ENCODE measurements around the gene SUGP2. TPM values are rescaled to one million over a fixed set of nuclear protein-coding genes. Genes with fewer than 3 reads are reported as not detected.

SUGP2 gene
- total and polyA plus RNA-seq, 2 experiments from 2014 or later: 102 to 109 TPM

DNA sequence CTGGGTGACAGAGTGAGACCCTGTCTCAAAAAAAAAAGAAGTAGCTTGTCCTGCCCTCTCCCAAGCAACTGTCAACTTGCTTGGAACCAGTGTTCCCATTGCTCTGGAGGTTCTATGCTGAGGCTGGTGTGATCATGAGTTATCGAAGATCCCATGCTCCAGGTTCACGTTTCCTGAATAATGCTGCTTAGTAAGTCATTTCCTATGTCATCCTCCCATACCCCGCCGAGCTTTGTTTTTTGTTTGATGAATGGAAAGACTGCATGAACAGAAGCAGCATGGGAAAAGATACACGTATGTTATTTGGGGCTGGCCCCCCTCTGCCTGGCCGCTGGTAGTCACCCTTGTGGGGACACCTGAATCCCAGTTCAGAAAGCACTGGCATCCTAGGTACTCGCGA lies 41.8 kb upstream of the SUGP2 start (continued):
- TF ChIP-seq, protein P1, sequence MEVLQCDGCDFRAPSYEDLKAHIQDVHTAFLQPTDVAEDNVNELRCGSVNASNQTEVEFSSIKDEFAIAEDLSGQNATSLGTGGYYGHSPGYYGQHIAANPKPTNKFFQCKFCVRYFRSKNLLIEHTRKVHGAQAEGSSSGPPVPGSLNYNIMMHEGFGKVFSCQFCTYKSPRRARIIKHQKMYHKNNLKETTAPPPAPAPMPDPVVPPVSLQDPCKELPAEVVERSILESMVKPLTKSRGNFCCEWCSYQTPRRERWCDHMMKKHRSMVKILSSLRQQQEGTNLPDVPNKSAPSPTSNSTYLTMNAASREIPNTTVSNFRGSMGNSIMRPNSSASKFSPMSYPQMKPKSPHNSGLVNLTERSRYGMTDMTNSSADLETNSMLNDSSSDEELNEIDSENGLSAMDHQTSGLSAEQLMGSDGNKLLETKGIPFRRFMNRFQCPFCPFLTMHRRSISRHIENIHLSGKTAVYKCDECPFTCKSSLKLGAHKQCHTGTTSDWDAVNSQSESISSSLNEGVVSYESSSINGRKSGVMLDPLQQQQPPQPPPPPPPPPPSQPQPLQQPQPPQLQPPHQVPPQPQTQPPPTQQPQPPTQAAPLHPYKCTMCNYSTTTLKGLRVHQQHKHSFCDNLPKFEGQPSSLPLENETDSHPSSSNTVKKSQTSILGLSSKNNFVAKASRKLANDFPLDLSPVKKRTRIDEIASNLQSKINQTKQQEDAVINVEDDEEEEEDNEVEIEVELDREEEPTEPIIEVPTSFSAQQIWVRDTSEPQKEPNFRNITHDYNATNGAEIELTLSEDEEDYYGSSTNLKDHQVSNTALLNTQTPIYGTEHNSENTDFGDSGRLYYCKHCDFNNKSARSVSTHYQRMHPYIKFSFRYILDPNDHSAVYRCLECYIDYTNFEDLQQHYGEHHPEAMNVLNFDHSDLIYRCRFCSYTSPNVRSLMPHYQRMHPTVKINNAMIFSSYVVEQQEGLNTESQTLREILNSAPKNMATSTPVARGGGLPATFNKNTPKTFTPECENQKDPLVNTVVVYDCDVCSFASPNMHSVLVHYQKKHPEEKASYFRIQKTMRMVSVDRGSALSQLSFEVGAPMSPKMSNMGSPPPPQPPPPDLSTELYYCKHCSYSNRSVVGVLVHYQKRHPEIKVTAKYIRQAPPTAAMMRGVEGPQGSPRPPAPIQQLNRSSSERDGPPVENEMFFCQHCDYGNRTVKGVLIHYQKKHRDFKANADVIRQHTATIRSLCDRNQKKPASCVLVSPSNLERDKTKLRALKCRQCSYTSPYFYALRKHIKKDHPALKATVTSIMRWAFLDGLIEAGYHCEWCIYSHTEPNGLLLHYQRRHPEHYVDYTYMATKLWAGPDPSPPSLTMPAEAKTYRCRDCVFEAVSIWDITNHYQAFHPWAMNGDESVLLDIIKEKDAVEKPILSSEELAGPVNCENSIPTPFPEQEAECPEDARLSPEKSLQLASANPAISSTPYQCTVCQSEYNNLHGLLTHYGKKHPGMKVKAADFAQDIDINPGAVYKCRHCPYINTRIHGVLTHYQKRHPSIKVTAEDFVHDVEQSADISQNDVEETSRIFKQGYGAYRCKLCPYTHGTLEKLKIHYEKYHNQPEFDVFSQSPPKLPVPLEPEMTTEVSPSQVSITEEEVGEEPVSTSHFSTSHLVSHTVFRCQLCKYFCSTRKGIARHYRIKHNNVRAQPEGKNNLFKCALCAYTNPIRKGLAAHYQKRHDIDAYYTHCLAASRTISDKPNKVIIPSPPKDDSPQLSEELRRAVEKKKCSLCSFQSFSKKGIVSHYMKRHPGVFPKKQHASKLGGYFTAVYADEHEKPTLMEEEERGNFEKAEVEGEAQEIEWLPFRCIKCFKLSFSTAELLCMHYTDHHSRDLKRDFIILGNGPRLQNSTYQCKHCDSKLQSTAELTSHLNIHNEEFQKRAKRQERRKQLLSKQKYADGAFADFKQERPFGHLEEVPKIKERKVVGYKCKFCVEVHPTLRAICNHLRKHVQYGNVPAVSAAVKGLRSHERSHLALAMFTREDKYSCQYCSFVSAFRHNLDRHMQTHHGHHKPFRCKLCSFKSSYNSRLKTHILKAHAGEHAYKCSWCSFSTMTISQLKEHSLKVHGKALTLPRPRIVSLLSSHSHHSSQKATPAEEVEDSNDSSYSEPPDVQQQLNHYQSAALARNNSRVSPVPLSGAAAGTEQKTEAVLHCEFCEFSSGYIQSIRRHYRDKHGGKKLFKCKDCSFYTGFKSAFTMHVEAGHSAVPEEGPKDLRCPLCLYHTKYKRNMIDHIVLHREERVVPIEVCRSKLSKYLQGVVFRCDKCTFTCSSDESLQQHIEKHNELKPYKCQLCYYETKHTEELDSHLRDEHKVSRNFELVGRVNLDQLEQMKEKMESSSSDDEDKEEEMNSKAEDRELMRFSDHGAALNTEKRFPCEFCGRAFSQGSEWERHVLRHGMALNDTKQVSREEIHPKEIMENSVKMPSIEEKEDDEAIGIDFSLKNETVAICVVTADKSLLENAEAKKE (CRISPR knock-in tag; IDR thresholded peaks at IDR 0.05): no peak
- TF ChIP-seq POLR2AphosphoS5 (IDR thresholded peaks at IDR 0.05; ENCODE audit: low read depth) (no peak), ZNF331 (CRISPR knock-in tag; IDR thresholded peaks at IDR 0.05; ENCODE audit: low read depth) (no peak), ZNF114 (CRISPR knock-in tag; IDR thresholded peaks at IDR 0.05) (no peak), EZH2phosphoT487 (IDR thresholded peaks at IDR 0.05; ENCODE audit: unreplicated experiment) (no peak)
- TF ChIP-seq, protein P2, sequence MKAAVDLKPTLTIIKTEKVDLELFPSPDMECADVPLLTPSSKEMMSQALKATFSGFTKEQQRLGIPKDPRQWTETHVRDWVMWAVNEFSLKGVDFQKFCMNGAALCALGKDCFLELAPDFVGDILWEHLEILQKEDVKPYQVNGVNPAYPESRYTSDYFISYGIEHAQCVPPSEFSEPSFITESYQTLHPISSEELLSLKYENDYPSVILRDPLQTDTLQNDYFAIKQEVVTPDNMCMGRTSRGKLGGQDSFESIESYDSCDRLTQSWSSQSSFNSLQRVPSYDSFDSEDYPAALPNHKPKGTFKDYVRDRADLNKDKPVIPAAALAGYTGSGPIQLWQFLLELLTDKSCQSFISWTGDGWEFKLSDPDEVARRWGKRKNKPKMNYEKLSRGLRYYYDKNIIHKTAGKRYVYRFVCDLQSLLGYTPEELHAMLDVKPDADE (IDR thresholded peaks at IDR 0.05): no peak

DNA sequence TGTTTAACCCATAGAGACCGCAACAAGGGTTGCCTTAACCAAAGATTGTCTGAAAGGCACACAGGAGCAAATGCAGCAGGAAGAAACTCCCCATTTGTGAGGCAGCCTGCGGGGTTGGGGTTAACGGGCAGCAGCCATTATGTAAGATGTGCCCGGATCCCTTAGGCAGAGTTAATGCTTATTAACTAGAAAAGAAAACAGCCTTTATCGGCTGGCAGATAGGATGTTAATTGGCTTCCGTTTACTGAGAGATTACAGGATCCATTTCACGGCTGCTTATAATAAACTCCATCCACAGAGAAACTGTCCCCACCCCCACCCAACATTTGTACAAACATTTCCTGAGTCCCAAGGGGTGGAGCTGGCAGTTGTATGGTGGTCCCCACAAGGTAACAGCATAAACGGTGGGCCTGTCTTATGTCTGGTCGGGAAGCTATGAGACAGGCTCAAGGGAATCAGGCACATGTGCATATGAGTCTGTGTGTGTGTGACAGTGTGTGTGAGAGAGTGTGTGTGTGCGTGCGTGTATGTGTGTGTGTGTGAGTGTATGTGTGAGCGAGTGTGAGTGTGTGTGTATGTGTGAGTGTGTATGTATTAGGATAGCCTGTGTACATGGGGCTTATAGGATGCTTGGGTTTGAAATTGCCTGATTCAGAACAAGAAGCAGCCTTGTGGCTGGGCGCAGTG lies 41.0 kb upstream of the SUGP2 start:
- no peaks in the 10 kb centered on the region for H3K9me3 Mint-ChIP-seq
- TF ChIP-seq STAT1 (IDR thresholded peaks at IDR 0.05; ENCODE audit: unreplicated experiment) (no peak), POLR2AphosphoS5 (IDR thresholded peaks at IDR 0.05; ENCODE audit: low read depth) (no peak), EZH2phosphoT487 (IDR thresholded peaks at IDR 0.05; ENCODE audit: unreplicated experiment) (no peak)
- TF ChIP-seq, protein P3, sequence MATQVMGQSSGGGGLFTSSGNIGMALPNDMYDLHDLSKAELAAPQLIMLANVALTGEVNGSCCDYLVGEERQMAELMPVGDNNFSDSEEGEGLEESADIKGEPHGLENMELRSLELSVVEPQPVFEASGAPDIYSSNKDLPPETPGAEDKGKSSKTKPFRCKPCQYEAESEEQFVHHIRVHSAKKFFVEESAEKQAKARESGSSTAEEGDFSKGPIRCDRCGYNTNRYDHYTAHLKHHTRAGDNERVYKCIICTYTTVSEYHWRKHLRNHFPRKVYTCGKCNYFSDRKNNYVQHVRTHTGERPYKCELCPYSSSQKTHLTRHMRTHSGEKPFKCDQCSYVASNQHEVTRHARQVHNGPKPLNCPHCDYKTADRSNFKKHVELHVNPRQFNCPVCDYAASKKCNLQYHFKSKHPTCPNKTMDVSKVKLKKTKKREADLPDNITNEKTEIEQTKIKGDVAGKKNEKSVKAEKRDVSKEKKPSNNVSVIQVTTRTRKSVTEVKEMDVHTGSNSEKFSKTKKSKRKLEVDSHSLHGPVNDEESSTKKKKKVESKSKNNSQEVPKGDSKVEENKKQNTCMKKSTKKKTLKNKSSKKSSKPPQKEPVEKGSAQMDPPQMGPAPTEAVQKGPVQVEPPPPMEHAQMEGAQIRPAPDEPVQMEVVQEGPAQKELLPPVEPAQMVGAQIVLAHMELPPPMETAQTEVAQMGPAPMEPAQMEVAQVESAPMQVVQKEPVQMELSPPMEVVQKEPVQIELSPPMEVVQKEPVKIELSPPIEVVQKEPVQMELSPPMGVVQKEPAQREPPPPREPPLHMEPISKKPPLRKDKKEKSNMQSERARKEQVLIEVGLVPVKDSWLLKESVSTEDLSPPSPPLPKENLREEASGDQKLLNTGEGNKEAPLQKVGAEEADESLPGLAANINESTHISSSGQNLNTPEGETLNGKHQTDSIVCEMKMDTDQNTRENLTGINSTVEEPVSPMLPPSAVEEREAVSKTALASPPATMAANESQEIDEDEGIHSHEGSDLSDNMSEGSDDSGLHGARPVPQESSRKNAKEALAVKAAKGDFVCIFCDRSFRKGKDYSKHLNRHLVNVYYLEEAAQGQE (IDR thresholded peaks at IDR 0.05; ENCODE audit: unreplicated experiment): no peak
- TF ChIP-seq, protein P2 (IDR thresholded peaks at IDR 0.05): no peak
- Histone ChIP-seq H3K4me2 (no peak overlapping the region), H3K4me1 (ENCODE audit: insufficient read depth) (no peaks in the 10 kb centered on the region), H3K36me3 (ENCODE audit: insufficient read depth) (no peaks in the 10 kb centered on the region), H4K20me1 (replicated peaks; ENCODE audit: insufficient read depth) (no peaks in the 10 kb centered on the region; the same call in 1 of the 2 replicates), H3K27ac (ENCODE audit: low read depth) (no peak overlapping the region), H3F3A (replicated peaks; ENCODE audit: low read depth) (no peaks in the 10 kb centered on the region), H3K79me2 (replicated peaks; ENCODE audit: insufficient read depth) (no peaks in the 10 kb centered on the region), H3K4me3 (no peak overlapping the region), H3K27me3 (ENCODE audit: insufficient read depth) (peaks cover 17% of the 10 kb centered on the region; the same call in 1 of the 2 replicates), H3K9me2 (ENCODE audit: insufficient read depth) (0 out of 2 replicates have a peak, but pooled peaks cover under 1% of the 10 kb centered on the region), H2AFZ (no peak overlapping the region)
- no peak overlapping the region for H3K4me3 Mint-ChIP-seq
- H3K27me3 Mint-ChIP-seq (ENCODE audit: insufficient read depth, low read depth, poor library complexity): peaks cover 22% of the 10 kb centered on the region
- H3K27ac Mint-ChIP-seq: no peak overlapping the region
- H3K4me1 Mint-ChIP-seq: no peaks in the 10 kb centered on the region
- H3K36me3 Mint-ChIP-seq (ENCODE audit: low read depth): no peaks in the 10 kb centered on the region
- ATAC-seq: no peak
- DNase-seq (ENCODE audit: low spot score): no peak

Measured in GM23338 (cell line).